Loucy (cell line): ENCODE data around the gene RXRG.

Experiments
- EZH2phosphoT487 ChIP-seq: fragments of 200-600 bp; IDR thresholded peaks from 2 replicates; pipeline ENCODE4 v1.6.1; 2018; ENCODE audit warnings: antibody characterized with exemption, mild to moderate bottlenecking, moderate library complexity, borderline replicate concordance
- TF ChIP-seq, protein P1 (sequence below): fragments of 200-600 bp; sonication (generic); conservative IDR thresholded peaks from 2 replicates; pipeline ENCODE4 v1.5.1; 2014; ENCODE audit warnings: mild to moderate bottlenecking, antibody characterized with exemption, low read length

DNA sequence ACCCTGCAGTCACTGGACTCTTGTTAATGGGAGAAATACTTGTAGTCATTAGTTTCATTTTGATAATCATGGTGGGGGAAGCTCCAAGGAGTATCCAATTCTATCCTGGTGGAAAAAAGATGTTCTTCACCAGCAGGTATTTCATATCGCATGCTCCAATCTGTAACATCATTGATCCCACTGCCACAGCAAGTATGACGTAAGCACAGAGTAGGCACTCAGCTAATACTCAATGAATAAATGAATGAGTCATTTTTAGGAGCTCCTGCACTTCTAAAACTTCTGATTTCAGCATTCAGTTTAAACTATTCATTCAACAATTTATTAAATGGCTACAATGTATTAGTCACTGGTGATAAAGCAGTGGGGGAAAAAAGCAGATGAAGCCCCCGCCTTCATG, 30.3 kb downstream of the RXRG start:
- TF ChIP-seq, protein P1, sequence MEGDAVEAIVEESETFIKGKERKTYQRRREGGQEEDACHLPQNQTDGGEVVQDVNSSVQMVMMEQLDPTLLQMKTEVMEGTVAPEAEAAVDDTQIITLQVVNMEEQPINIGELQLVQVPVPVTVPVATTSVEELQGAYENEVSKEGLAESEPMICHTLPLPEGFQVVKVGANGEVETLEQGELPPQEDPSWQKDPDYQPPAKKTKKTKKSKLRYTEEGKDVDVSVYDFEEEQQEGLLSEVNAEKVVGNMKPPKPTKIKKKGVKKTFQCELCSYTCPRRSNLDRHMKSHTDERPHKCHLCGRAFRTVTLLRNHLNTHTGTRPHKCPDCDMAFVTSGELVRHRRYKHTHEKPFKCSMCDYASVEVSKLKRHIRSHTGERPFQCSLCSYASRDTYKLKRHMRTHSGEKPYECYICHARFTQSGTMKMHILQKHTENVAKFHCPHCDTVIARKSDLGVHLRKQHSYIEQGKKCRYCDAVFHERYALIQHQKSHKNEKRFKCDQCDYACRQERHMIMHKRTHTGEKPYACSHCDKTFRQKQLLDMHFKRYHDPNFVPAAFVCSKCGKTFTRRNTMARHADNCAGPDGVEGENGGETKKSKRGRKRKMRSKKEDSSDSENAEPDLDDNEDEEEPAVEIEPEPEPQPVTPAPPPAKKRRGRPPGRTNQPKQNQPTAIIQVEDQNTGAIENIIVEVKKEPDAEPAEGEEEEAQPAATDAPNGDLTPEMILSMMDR, result no peak
- no peak for TF ChIP-seq EZH2phosphoT487
